Upper lobe of left lung (tissue), 6 donors: ENCODE data around the gene USP47. TPM values are rescaled to one million over a fixed set of nuclear protein-coding genes. Genes with fewer than 3 reads are reported as not detected.

Source experiments
- ATAC-seq, 2 donors: fragments of 200-7000 bp; cut with Tn5 transposase; one replicate each; pipeline ENCODE4 v1.9.1; 2022; ENCODE audit warnings: mild to moderate bottlenecking in 2 of 2, moderate library complexity in 2 of 2; ENCODE audit not compliant: low FRiP score in 2 of 2
- DNase-seq, 2 donors: peaks; one replicate each; pipeline ENCODE4 v3.0.0-alpha.2; 2019 to 2020
- H3K27ac ChIP-seq, 4 donors: fragments of 200-600 bp; sonication (generic); one replicate each; pipeline ENCODE4 v1.5.1; 2016 to 2019
- H3K27me3 ChIP-seq, 4 donors: fragments of 200-600 bp; sonication (generic); one replicate each; pipeline ENCODE4 v1.5.1; 2017 to 2019
- H3K36me3 ChIP-seq, 4 donors: fragments of 200-600 bp; sonication (generic); one replicate each; pipeline ENCODE4 v1.5.1; 2016 to 2019
- H3K4me1 ChIP-seq, 4 donors: fragments of 200-600 bp; sonication (generic); one replicate each; pipeline ENCODE4 v1.5.1; 2018 to 2019
- H3K4me3 ChIP-seq, 4 donors: fragments of 200-600 bp; sonication (generic); one replicate each; pipeline ENCODE4 v1.5.1; 2017 to 2019; ENCODE audit warnings: mild to moderate bottlenecking in 2 of 4, moderate library complexity in 1 of 4
- H3K9me3 ChIP-seq, 4 donors: fragments of 200-600 bp; sonication (generic); one replicate each; pipeline ENCODE4 v1.5.1; 2018 to 2019
- EP300 ChIP-seq, 4 donors: sonication (generic); formaldehyde crosslinking; IDR thresholded peaks; one replicate each; pipeline ENCODE4 v1.5.1; 2017; ENCODE audit warnings: antibody characterized with exemption in 4 of 4, control low read depth in 2 of 4
- POLR2A ChIP-seq, 4 donors: fragments of 450-650 bp; IDR thresholded peaks; one replicate each; pipeline ENCODE4 v1.5.1; 2016 to 2017; ENCODE audit warnings: antibody characterized with exemption in 4 of 4, mild to moderate bottlenecking in 2 of 4
- POLR2AphosphoS5 ChIP-seq, 2 donors: sonication (generic); formaldehyde crosslinking; IDR thresholded peaks; one replicate each; pipeline ENCODE4 v1.5.1; 2017; ENCODE audit warnings: antibody characterized with exemption in 2 of 2
- WGBS, 2 donors: methylation state at CpG; one replicate each; pipeline ENCODE4 v1.1.5; 2017 to 2018; 5-methylcytosine and 5-hydroxymethylcytosine counted together
- total RNA-seq, 6 donors: library from RNA; depleted of rRNA in 4 of 6; stranded (reverse); fragments of >200 nt in 4 of 6; gene quantifications; one replicate each; pipeline versions ENCODE4 v1.1.0 to v1.2.1, GENCODE V29; 2016 to 2021
- TF ChIP-seq, protein P1 (sequence below), 6 experiments: fragments of 450-650 bp in 4 of 6; fragments of 200-600 bp in 2 of 6; sonication (generic) in 2 of 6; IDR thresholded peaks; one replicate each; pipeline ENCODE4 v1.5.1; 2016 to 2019; ENCODE audit warnings: antibody characterized with exemption in 6 of 6
- donor health status: DM: no; HTN: no; CAD: no; lungs with moderate emphysema.
- donor health status: DM: no; HTN: yes; CAD: no; lungs with severe emphysema.

USP47 gene
- total RNA-seq, 6 donors from 2014 or later, result 32.4 to 132 (median 79.0) TPM

DNA sequence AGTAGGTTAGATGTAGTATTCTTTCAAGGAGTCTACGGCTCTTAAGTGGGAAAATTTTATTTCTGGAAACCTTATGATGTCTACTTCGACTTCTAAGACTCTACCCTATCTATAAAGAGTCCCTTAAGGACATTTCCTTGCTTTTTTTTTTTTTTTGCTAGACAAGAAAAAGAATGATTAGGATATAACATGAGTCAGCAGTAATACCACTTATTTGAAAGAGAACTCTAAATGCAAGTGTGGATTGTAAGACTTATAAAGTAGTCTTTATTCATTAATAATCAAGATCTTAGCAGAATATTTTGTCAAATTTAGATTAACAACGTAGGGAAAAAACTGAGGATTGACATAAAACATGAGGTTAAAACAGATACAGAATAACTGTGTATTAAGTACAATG lies 95.7 kb downstream of the USP47 start:
- WGBS, 2 donors, result 80 to 86% methylated on average over 3 of the region's 3 CpGs
- H3K4me3 ChIP-seq, result no peak overlapping the region
- TF ChIP-seq, protein P1, sequence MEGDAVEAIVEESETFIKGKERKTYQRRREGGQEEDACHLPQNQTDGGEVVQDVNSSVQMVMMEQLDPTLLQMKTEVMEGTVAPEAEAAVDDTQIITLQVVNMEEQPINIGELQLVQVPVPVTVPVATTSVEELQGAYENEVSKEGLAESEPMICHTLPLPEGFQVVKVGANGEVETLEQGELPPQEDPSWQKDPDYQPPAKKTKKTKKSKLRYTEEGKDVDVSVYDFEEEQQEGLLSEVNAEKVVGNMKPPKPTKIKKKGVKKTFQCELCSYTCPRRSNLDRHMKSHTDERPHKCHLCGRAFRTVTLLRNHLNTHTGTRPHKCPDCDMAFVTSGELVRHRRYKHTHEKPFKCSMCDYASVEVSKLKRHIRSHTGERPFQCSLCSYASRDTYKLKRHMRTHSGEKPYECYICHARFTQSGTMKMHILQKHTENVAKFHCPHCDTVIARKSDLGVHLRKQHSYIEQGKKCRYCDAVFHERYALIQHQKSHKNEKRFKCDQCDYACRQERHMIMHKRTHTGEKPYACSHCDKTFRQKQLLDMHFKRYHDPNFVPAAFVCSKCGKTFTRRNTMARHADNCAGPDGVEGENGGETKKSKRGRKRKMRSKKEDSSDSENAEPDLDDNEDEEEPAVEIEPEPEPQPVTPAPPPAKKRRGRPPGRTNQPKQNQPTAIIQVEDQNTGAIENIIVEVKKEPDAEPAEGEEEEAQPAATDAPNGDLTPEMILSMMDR (IDR thresholded peaks at IDR 0.05), result no peak
- TF ChIP-seq EP300 (IDR thresholded peaks at IDR 0.05) (no peak), POLR2AphosphoS5 (IDR thresholded peaks at IDR 0.05) (no peak), POLR2A (IDR thresholded peaks at IDR 0.05) (no peak)
- no peaks in the 10 kb centered on the region for H3K27me3 ChIP-seq
- DNase-seq (no peak), ATAC-seq (no peak)
- peaks cover 7 to 80% (median 31%) of the 10 kb centered on the region in 4 donors for H3K36me3 ChIP-seq
- no peak overlapping the region for H3K27ac ChIP-seq
- H3K9me3 ChIP-seq, result no peaks in the 10 kb centered on the region
- no peaks in the 10 kb centered on the region for H3K4me1 ChIP-seq

DNA sequence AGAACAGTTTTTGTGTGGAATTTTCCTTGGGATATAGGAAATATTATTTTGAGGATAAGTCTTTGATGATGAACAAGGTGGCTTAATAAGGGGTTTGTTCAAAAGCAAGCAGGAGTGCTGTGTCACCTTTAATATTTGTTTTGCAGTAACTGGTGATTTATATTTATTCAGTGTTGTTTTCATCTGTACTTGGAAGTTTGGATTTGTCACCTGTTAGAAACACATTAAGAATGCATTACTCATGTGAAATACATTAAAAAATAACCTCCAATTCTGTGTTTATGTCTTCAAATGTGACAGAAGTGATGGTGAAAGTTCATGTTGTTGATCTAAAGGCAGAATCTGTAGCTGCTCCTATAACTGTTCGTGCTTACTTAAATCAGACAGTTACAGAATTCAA lies 96.2 kb downstream of the USP47 start:
- no peak for TF ChIP-seq POLR2A (IDR thresholded peaks at IDR 0.05)
- no peaks in the 10 kb centered on the region for H3K9me3 ChIP-seq
- no peak for DNase-seq
- WGBS, 2 donors, result 80 to 96% methylated on average over 1 of the region's 1 CpG
- peaks cover 10 to 85% (median 35%) of the 10 kb centered on the region in 4 donors for H3K36me3 ChIP-seq
- no peak overlapping the region for H3K4me3 ChIP-seq
- H3K27me3 ChIP-seq, result no peaks in the 10 kb centered on the region
- no peak for ATAC-seq
- no peaks in the 10 kb centered on the region for H3K4me1 ChIP-seq
- no peak overlapping the region for H3K27ac ChIP-seq

DNA sequence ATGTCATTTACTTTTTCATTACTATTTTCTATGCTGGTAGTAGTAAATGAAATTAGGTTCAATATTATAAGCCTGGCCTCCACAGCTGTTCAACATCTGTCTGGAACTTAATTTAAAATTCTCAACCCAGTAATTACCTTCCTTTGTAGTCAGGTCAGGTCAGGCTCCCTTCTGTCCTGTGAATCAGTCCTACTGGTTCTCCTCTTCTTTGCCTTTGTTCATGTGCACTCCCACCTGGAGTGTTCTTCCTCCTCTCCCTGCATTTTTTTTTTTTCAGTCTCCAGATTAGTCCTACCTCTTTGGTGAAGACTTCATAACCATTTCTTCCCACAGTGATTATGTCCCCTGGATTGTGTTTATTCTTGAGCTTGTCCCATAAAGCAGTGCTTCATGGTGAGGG lies 98.8 kb downstream of the USP47 start:
- Histone ChIP-seq H3K36me3 (peaks cover 12 to 78% (median 27%) of the 10 kb centered on the region in 4 donors), H3K27me3 (no peaks in the 10 kb centered on the region), H3K27ac (no peak overlapping the region), H3K4me3 (no peak overlapping the region), H3K4me1 (no peaks in the 10 kb centered on the region), H3K9me3 (no peaks in the 10 kb centered on the region)
- no peak for TF ChIP-seq EP300 (IDR thresholded peaks at IDR 0.05)
- TF ChIP-seq, protein P1 (IDR thresholded peaks at IDR 0.05), result no peak
- no peak for TF ChIP-seq POLR2AphosphoS5 (IDR thresholded peaks at IDR 0.05)
- no peak for TF ChIP-seq POLR2A (IDR thresholded peaks at IDR 0.05)
- DNase-seq (no peak), ATAC-seq (no peak)

DNA sequence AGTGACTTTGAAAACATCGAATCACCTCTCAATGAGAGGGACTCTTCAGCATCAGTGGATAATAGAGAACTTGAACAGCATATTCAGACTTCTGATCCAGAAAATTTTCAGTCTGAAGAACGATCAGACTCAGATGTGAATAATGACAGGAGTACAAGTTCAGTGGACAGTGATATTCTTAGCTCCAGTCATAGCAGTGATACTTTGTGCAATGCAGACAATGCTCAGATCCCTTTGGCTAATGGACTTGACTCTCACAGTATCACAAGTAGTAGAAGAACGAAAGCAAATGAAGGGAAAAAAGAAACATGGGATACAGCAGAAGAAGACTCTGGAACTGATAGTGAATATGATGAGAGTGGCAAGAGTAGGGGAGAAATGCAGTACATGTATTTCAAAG lies 100.9 kb downstream of the USP47 start:
- H3K27ac ChIP-seq, result no peak overlapping the region
- WGBS, 2 donors, result 95 to 98% methylated on average over 3 of the region's 3 CpGs
- TF ChIP-seq, protein P1 (IDR thresholded peaks at IDR 0.05), result no peak
- no peak for TF ChIP-seq POLR2AphosphoS5 (IDR thresholded peaks at IDR 0.05)
- TF ChIP-seq POLR2A (IDR thresholded peaks at IDR 0.05), result no peak
- TF ChIP-seq EP300 (IDR thresholded peaks at IDR 0.05), result no peak

DNA sequence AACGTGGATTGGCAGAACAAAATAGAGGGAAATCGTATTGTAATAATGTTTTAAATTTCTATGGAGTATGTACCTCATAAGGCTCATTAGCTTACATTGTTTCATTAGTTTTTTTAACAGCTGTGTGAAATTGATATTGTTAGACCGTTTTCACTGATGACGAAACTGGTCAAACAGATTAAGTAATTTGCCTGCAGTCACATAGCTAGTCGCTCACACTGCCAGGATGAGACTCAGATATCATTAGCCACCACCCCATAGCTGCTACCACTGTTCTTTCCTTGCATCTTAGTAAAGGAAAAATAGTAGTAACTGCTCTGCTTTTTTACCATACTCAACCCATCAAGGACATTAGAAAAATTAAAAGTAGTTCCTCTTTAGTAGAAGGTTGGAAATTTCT lies 102.7 kb downstream of the USP47 start:
- no peak for DNase-seq
- H3K27me3 ChIP-seq, result no peaks in the 10 kb centered on the region
- ATAC-seq, result no peak
- no peaks in the 10 kb centered on the region for H3K9me3 ChIP-seq
- WGBS, 2 donors, result 74 to 76% methylated on average over 5 of the region's 5 CpGs
- no peaks in the 10 kb centered on the region for H3K4me1 ChIP-seq
- H3K27ac ChIP-seq, result no peak overlapping the region
- H3K4me3 ChIP-seq, result no peak overlapping the region
- H3K36me3 ChIP-seq, result peaks cover 5 to 79% (median 26%) of the 10 kb centered on the region in 4 donors
- TF ChIP-seq POLR2A (IDR thresholded peaks at IDR 0.05) (no peak), EP300 (IDR thresholded peaks at IDR 0.05) (no peak), POLR2AphosphoS5 (IDR thresholded peaks at IDR 0.05) (no peak)
- TF ChIP-seq, protein P1 (IDR thresholded peaks at IDR 0.05), result no peak

More for the DNA sequence above, 100.9 kb downstream of the USP47 start:
- Histone ChIP-seq H3K9me3 (no peaks in the 10 kb centered on the region), H3K4me1 (no peaks in the 10 kb centered on the region), H3K4me3 (no peak overlapping the region), H3K36me3 (peaks cover 12 to 80% (median 25%) of the 10 kb centered on the region in 4 donors), H3K27me3 (no peaks in the 10 kb centered on the region)
- ATAC-seq (no peak), DNase-seq (no peak)
